Omental fat pad (tissue), 4 donors: ENCODE measurements around the gene TEX53. TPM values are rescaled to one million over a fixed set of nuclear protein-coding genes. Genes with fewer than 3 reads are reported as not detected.

Source experiments
- ATAC-seq: fragments of 150-250 bp; one replicate; pipeline ENCODE4 v1.9.1; 2016; ENCODE audit warnings: mild to moderate bottlenecking, moderate library complexity; ENCODE audit not compliant: low FRiP score
- DNase-seq: peaks from one replicate; pipeline ENCODE4 v3.0.0-alpha.2; 2019; ENCODE audit warnings: low spot score
- CTCF ChIP-seq, 3 donors: fragments of 450-650 bp; IDR thresholded peaks; one replicate each; pipeline ENCODE4 v1.5.1; 2016 to 2017; ENCODE audit warnings: antibody characterized with exemption in 3 of 3, mild to moderate bottlenecking in 3 of 3, moderate library complexity in 2 of 3
- total RNA-seq, 4 donors: library from RNA; depleted of rRNA; stranded (reverse); fragments of >200 nt; gene quantifications; one replicate each; pipeline ENCODE4 v1.1.0, GENCODE V29; 2016

TEX53 gene
- total RNA-seq, 4 donors from 2014 or later, result not detected

DNA sequence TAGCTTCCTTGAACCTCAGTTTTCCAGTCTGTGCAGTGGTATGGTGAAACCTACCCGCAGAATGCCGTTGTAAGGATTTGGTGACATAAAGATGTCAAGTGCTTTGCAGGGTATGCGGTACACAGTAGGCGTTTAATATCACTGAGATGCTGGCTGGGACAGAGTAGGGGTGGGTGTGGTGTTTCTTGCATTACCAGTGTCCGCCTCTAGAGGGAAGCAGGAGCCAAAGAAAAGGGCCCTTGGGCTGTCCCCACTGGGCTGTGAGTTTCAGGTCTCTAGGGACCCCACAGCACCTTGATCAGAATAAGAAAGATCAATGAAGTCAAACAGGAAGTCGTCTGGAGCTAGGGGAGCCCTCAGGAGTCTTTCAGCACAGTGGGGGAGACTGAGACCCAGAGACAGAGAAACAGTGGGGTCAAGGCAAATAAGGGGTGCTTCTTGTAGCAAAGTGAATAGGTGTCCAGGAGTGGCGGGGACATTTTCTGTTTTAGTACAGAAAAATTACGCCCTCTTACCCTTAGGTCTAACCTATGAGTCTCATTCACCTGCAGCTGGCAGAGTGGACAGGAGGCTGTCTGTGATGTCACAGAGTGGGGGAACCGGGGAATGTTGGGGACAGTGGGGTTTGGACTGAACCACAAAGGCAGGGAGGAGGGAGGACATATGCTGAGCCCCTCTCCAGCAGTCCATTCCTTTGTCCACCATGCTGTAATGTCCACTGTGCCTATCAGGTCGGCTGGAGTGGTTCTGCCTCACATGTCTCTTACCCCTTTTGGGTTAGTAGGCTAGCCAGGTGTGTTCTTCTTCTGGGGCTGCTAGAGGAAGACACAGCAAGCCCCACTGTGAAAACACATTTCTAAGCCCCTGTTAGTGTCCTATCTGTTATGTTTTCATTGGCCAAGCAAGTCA, 4.7 kb upstream of the TEX53 start:
- ATAC-seq, result no peak
- DNase-seq, result no peak
- no peak for TF ChIP-seq CTCF (IDR thresholded peaks at IDR 0.05)

GRCh38 chr9:114656301-114656700, 1.3 kb downstream of the TEX53 start:
- no peak for TF ChIP-seq CTCF (IDR thresholded peaks at IDR 0.05)
- no peak for DNase-seq
- ATAC-seq, result no peak

DNA sequence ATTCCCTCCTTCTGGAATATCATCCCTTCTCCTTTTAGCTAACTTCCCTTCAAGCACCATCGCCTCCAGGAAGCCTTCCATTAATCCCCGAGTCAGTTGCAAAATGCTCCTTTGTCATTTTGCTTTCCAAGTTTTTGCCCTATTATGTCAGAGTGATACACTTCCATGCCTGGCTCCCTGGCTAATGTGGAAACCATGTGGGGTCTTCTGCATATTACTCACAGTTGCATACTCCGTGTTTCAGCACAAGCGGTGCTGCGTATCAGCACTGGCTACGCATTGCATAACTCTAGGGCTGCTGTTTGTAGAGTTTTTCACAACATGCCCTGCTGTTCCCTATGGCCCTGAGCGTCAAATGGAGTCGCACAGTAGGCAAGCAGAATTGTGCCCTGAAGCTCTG, 1.9 kb downstream of the TEX53 start:
- no peak for TF ChIP-seq CTCF (IDR thresholded peaks at IDR 0.05)
- DNase-seq, result no peak
- ATAC-seq, result no peak

- peak; percentile 75 for ATAC-seq
- DNase-seq, result peak; percentile 93
- TF ChIP-seq CTCF (IDR thresholded peaks at IDR 0.05), result peak in 2 of 3 donors; percentile 65 to 80
These were observed 3.9 kb downstream of the TEX53 start for GRCh38 chr9:114653556-114654159.

GRCh38 chr9:114652776-114653555, 4.6 kb downstream of the TEX53 start:
- no peak for TF ChIP-seq CTCF (IDR thresholded peaks at IDR 0.05)
- DNase-seq (no peak), ATAC-seq (no peak)

DNA sequence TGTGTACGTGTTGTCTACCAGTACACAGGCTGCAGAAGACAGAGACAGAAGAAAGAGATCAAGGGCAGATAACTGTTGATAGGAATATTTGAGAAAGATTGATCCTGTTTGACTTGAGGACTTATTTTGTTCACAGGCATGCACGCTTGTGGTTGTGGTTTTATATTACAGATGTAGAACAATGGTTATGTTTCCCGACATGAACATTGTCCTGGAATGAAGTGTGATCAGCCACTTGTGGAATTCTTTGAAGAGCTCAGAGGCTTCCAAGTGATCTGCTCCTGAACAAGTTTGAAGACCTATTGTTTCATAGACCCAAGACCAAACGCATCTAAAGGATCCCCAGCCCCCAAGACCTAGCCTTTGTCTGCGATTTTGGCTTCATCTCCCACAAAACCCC, 13.7 kb downstream of the TEX53 start:
- no peak for ATAC-seq
- DNase-seq, result no peak
- no peak for TF ChIP-seq CTCF (IDR thresholded peaks at IDR 0.05)
